ENCODE results near the gene VSNL1. TPM values are rescaled to one million over a fixed set of nuclear protein-coding genes. Genes with fewer than 3 reads are reported as not detected.

Gene VSNL1
- total RNA-seq, 3 donors from 2014 or later: 2.1 to 5.4 (median 2.1) TPM

DNA sequence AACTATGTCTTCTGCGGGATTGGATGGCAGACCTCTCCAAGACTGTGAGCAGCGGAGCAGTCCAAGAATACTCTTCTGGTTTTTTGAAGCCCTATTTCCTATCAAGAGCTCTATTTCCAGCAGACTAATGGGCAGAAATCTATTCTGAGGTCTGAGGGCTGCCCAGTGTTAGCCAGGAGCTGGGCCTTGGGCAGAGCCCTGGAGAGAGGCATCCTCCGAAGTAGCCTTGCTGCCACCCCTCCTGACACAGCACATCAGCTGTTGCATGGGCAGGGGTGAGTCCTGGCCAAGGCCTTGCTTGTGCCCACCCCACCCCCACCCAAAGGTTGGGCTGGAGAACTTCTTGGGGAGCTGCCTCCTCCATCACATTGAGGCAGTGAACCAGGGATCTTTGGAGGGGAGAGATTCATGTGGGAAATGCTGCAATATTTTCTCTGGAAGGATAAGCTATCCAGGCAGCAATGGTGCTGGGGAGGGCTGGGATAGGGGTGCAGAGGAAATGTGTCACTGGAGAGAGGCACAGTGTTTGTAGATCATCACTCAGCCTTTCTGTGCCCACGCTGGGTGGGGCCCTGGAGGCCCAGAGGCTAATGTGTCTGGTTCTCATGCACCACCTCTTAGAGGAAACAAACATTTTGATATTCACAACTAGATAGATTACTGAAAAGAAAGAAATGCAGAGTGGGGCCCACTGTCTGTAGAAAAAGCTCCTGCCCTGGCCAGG is 104.7 kb downstream of the VSNL1 start:
- intact Hi-C loops (cut with DNase I, micrococcal nuclease): no loop called here
- no peaks in the 10 kb centered on the region for H3K9me3 ChIP-seq
- ATAC-seq: peak; percentile 13
- peaks cover 19% of the 10 kb centered on the region for H3K4me1 ChIP-seq (ENCODE audit: low read depth)
- no peaks in the 10 kb centered on the region for H3K36me3 ChIP-seq (ENCODE audit: low read depth)
- H3K4me3 ChIP-seq: no peak overlapping the region
- peak in 1 of 3 donors; percentile 20 for DNase-seq
- no peak for TF ChIP-seq CTCF (IDR thresholded peaks at IDR 0.05)

- Histone ChIP-seq H3K36me3 (ENCODE audit: low read depth) (no peaks in the 10 kb centered on the region), H3K4me1 (ENCODE audit: low read depth) (peaks cover 19% of the 10 kb centered on the region), H3K9me3 (no peaks in the 10 kb centered on the region), H3K4me3 (no peak overlapping the region)
- intact Hi-C loops (cut with DNase I, micrococcal nuclease): no loop called here
- peak; percentile 78 for ATAC-seq
- peak; percentile 69 for TF ChIP-seq CTCF (IDR thresholded peaks at IDR 0.05)
- DNase-seq: peak in 1 of 3 donors; percentile 82
Measured at GRCh38 chr2:17646081-17646554, 105.6 kb downstream of the VSNL1 start.

- intact Hi-C loops (cut with DNase I, micrococcal nuclease): no loop called here
- H3K36me3 ChIP-seq (ENCODE audit: low read depth): no peaks in the 10 kb centered on the region
- H3K4me3 ChIP-seq: no peak overlapping the region
- TF ChIP-seq CTCF (IDR thresholded peaks at IDR 0.05): no peak
- H3K4me1 ChIP-seq (ENCODE audit: low read depth): peaks cover 19% of the 10 kb centered on the region
- DNase-seq: peak; percentile 61 to 69 (median 68)
- peak; percentile 47 for ATAC-seq
- no peaks in the 10 kb centered on the region for H3K9me3 ChIP-seq
Measured at GRCh38 chr2:17646838-17647701, 106.6 kb downstream of the VSNL1 start.

DNA sequence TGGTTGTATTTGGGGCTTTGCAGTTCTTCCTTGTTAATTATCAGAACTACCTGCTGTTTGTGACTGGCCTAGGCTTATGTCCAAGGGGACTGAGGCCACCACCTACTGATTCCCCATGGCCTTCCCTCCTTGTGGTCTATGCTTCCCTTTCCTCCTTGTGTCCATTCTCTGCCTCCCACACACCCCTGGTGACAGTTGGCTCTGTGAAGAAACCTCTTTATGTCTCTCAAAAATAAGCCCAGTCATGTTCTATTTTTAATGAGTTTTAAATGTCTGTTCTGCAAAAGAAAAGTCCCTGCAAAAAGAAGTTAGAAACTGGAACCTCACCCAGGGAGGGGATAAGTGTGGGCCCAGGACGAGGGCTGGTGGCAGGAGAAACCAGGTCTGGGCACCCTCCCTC is 108.1 kb downstream of the VSNL1 start:
- no peak for ATAC-seq
- no peak for DNase-seq
- no peaks in the 10 kb centered on the region for H3K36me3 ChIP-seq (ENCODE audit: low read depth)
- intact Hi-C loops (cut with DNase I, micrococcal nuclease): no loop called here
- H3K9me3 ChIP-seq: no peaks in the 10 kb centered on the region
- no peak overlapping the region for H3K4me3 ChIP-seq
- H3K4me1 ChIP-seq (ENCODE audit: low read depth): peaks cover 19% of the 10 kb centered on the region
- TF ChIP-seq CTCF (IDR thresholded peaks at IDR 0.05): no peak

DNA sequence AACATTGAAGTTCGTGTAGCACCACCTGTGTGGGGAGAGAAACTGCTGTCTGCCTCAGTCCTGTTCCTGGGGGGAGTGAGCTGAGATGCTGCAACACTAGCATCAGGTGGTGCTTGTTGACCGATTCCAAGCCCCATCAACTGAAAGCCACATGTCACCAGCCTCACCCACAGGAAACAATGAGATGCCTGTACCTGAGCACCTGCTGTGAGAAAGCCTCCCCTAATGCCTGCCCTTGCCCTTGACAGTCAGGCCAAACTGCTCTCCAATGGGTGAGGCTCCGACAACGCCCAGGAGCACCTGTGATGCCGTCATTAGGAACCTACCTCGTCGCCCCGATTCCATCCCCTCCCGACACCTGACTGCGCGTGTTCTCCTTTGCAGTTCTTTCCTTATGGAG is 108.5 kb downstream of the VSNL1 start:
- no peak for TF ChIP-seq CTCF (IDR thresholded peaks at IDR 0.05)
- peaks cover 19% of the 10 kb centered on the region for H3K4me1 ChIP-seq (ENCODE audit: low read depth)
- no peaks in the 10 kb centered on the region for H3K36me3 ChIP-seq (ENCODE audit: low read depth)
- no peak overlapping the region for H3K4me3 ChIP-seq
- intact Hi-C loops (cut with DNase I, micrococcal nuclease): no loop called here
- ATAC-seq (peak; percentile 77), DNase-seq (peak; percentile 55 to 80 (median 70))
- H3K9me3 ChIP-seq: no peaks in the 10 kb centered on the region
